Omental fat pad (tissue), 4 donors: Measurements from ENCODE around the gene TAF11L10. TPM values are rescaled to one million over a fixed set of nuclear protein-coding genes. Genes with fewer than 3 reads are reported as not detected.
"Not testable (repeated sequence)": the region's sequence is repeated elsewhere in the genome, so short reads cannot be mapped to it uniquely, and the experiment has no call there.

Experiments used
- ATAC-seq: fragments of 150-250 bp; one replicate; pipeline ENCODE4 v1.9.1; 2016; ENCODE audit warnings: mild to moderate bottlenecking, moderate library complexity; ENCODE audit not compliant: low FRiP score
- DNase-seq: peaks from one replicate; pipeline ENCODE4 v3.0.0-alpha.2; 2019; ENCODE audit warnings: low spot score
- CTCF ChIP-seq, 3 donors: fragments of 450-650 bp; IDR thresholded peaks; one replicate each; pipeline ENCODE4 v1.5.1; 2016 to 2017; ENCODE audit warnings: antibody characterized with exemption in 3 of 3, mild to moderate bottlenecking in 3 of 3, moderate library complexity in 2 of 3
- small RNA-seq: library from RNA; depleted of rRNA; stranded (forward); fragments of <200 nt; gene quantifications from one replicate; pipeline ENCODE3, GENCODE V24; 2016
- total RNA-seq, 4 donors: library from RNA; depleted of rRNA; stranded (reverse); fragments of >200 nt; gene quantifications; one replicate each; pipeline ENCODE4 v1.1.0, GENCODE V29; 2016

Gene TAF11L10
- total RNA-seq, 4 donors from 2014 or later, result not detected

- ATAC-seq (no peak), DNase-seq (no peak)
- TF ChIP-seq CTCF (IDR thresholded peaks at IDR 0.05), result no peak
Measured at GRCh38 chr5:17604951-17605350, 7.3 kb upstream of the TAF11L10 start.

- not testable (repeated sequence) for ATAC-seq, DNase-seq
Measured at GRCh38 chr5:17603880-17604279, 6.3 kb upstream of the TAF11L10 start, which contains the start of gene TAF11L11. TSS of gene TAF11L11 (plus strand) at chr5:17604183.

GRCh38 chr5:17594255-17594654 lies 3.4 kb downstream of the TAF11L10 start, which contains the start of gene TAF11L9:
TSS of gene TAF11L9 (minus strand) at chr5:17594394.
- not testable (repeated sequence) for ATAC-seq, DNase-seq

GRCh38 chr5:17590860-17591259 lies 6.8 kb downstream of the TAF11L10 start, which contains the start of gene TAF11L8:
TSS of gene TAF11L8 (minus strand) at chr5:17590960.
- not testable (repeated sequence) for ATAC-seq, DNase-seq

GRCh38 chr5:17585658-17586057 lies 12.0 kb downstream of the TAF11L10 start, which contains the start of gene TAF11L7:
TSS of gene TAF11L7 (minus strand) at chr5:17585758.
- not testable (repeated sequence) for ATAC-seq, DNase-seq

Small RNA genes lying within 50 kb of the gene (small RNA-seq; reads per million reads assigned to genes)
- gene AC233724.1, result not detected
- gene AC233724.3, result not detected
- gene AC233724.4, result not detected
- gene AC233724.6, result not detected
- not detected for gene AC233724.7

Other genes starting within 250 kb of the TAF11L10 start
- gene TAF11L2, start 99.6 kb downstream of the TAF11L10 start, total RNA-seq, result not detected
- gene TAF11L3, start 79.5 kb downstream of the TAF11L10 start, total RNA-seq, result not detected
- not detected for gene TAF11L4, start 76.0 kb downstream of the TAF11L10 start, total RNA-seq
- not detected for gene TAF11L5, start 72.6 kb downstream of the TAF11L10 start, total RNA-seq
- not detected for gene TAF11L6, start 69.2 kb downstream of the TAF11L10 start, total RNA-seq
- gene TAF11L7, start 12.1 kb downstream of the TAF11L10 start, total RNA-seq, result not detected
- gene TAF11L8, start 6.9 kb downstream of the TAF11L10 start, total RNA-seq, result not detected
- gene TAF11L9, start 3.4 kb downstream of the TAF11L10 start, total RNA-seq, result not detected
- gene TAF11L11, start 6.4 kb upstream of the TAF11L10 start, total RNA-seq, result not detected
- not detected for gene TAF11L12, start 12.6 kb upstream of the TAF11L10 start, total RNA-seq
- not detected for gene TAF11L13, start 34.3 kb upstream of the TAF11L10 start, total RNA-seq
- gene TAF11L14, start 36.6 kb upstream of the TAF11L10 start, total RNA-seq, result not detected